Anterior cingulate cortex (tissue), 58 donors: ENCODE data around the gene QSOX1.

Source experiments
- DNase-seq, 58 donors: peaks; one replicate each; lab custom pipeline; 2025; lab: John Stamatoyannopoulos, UW

Gene QSOX1

GRCh38 chr1:180246579-180246978 lies 91.9 kb downstream of the QSOX1 start:
- DNase-seq, result no peak

DNA sequence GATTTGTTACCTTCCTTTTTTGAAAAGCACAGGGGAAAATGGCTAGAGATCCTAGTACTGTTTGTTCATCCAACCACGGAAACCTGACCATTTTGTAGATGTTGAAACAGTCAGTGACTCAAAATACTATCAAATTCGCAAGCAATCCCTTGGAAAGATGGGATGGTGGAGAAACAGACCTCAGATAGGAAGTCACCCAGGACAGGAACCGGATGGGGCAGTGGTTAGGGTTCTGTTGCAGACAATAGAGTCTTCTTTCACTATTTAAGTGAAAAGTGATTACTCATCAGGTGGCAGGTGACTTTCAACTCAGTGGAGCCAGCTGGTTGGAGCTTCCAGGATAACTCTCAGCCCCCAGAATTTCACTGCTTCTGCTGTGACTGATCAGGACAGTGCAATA lies 92.4 kb downstream of the QSOX1 start:
- DNase-seq, result no peak

GRCh38 chr1:180247580-180247979 lies 92.9 kb downstream of the QSOX1 start:
- DNase-seq, result no peak

DNA sequence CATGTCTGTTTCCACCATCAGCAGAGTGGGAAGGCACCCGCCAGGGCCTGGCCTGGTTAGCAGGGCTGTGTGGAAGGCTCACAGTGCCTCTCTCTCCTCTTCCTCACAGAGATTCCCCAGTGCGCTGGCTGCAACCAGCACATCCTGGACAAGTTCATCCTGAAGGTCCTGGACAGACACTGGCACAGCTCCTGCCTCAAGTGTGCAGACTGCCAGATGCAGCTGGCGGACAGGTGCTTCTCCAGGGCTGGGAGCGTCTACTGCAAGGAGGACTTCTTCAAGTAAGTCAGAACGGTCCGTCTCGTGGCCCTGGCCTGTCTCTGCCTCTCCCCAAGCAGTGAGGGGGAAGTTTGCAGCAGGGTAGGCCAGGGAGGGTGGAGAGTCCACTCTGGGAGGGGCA lies 93.5 kb downstream of the QSOX1 start:
- no peak for DNase-seq

- no peak for DNase-seq
Observed at GRCh38 chr1:180248731-180249681, 94.3 kb downstream of the QSOX1 start.

DNA sequence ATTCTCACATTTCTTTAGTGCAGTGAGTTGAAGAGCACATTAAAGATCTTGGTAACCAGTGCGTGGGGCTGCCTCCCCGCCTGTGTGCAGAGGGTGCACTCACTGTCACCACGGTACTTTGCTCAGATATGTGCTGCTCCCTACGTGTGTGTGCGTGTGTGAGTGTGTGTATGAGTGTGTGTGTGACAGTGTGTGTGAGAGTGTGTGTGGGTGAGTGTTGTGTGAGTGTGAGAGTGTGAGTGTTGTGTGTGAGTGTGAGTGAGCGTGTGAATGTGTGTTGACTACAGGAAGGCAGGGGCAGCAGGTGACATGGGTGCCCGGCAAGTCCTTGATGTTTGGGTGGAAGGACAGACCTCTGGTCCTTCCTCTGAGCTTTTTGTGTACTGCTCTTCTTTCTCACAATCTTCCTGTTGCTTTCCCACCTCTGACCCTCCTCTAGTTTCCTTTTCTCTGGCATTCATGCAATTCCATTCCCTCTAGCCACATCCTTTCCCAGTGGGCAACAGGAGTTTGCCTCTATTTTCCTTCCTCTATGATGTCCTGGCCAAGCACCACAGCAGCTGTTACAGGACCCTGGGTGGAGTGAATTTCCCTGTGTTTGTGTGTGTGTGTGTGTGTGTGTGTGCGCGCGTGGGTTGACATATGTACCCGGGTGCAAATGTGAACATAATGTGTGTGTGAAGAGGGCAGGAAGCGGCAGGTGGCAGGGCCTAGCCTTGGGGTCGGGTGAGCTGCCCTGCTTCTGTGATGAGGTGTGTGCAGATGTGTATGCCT lies 95.2 kb downstream of the QSOX1 start:
- no peak for DNase-seq

DNA sequence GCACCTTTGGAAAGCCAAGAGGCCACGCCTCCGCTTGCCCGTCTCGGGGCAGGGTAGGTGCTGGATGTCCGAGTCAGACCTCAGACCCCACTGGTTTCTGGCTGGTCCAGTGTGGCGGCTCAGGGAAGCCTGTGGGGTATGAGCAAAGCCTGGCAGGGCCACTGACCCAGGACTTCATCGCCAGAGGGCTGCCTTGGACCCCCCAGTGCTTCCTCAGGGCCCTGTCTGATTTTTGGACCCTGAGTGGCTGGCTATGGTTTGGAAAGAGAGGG lies 95.8 kb downstream of the QSOX1 start:
- no peak for DNase-seq

DNA sequence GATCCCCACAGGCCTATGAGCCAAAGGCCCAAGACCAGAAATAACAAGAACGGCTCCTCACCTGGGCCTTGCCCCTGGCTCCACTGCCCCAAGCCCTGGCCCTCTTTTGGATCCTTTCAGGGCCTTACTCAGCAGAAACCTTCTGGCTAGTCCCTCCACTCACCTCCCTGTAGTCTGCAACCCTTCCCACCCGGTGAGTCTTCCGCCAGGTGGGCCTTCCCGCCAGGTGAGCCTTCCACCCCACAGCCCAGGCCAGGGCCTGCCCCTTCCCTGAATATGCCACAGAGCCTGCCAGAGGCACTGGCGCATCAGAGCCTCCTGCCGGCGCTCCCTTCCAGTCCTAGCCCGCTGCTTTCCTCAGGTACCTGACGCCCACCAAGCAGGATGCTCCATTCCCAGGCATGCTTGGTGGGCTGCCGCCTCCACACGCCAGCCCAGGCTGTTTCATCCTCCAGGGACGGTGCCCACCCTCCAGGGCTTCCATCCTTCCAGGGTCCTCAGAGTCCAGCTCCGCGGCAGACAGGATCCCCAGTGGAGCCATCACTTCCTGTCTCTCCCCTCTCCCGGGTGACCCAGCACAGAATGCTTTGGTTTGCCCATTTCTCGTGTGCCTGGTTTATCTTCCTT lies 96.3 kb downstream of the QSOX1 start:
- no peak for DNase-seq

DNA sequence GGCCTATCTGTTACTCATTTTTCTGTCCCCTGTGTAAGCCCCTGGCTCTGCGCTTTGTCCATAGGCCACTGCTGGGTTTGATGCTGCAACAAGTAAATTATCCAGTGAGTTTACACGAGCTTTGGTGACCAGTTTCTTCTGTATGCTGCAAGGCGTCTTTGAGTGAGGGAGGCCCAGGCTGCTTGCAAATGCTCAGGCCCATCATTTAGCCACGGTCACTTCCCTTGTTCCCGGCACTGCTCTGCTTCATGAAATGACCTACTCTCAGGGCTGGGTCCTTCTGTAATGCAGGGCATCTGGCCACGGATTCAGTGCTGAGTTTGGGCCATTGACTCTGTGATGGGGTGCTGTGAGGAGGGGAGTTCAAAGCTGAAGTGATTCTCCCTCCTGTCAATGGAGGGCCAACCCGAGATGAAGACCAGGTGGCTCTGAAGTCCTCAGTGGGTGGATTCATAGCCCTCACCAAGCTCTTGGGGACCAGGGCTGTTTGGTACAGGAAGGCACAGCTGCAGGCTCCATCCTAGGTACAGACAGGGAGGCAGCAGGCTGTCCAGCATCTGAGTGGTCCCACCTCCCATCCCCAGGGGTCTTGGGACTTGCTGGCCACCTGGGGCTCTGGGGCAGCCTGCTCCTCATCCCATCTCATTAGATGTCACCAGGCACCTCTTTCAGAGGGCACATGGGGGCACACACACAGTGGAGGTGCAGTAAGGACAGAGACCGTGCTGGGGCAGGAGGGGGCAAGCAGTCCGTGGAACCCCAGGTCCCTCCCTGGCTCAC lies 97.0 kb downstream of the QSOX1 start:
- DNase-seq, result no peak

DNA sequence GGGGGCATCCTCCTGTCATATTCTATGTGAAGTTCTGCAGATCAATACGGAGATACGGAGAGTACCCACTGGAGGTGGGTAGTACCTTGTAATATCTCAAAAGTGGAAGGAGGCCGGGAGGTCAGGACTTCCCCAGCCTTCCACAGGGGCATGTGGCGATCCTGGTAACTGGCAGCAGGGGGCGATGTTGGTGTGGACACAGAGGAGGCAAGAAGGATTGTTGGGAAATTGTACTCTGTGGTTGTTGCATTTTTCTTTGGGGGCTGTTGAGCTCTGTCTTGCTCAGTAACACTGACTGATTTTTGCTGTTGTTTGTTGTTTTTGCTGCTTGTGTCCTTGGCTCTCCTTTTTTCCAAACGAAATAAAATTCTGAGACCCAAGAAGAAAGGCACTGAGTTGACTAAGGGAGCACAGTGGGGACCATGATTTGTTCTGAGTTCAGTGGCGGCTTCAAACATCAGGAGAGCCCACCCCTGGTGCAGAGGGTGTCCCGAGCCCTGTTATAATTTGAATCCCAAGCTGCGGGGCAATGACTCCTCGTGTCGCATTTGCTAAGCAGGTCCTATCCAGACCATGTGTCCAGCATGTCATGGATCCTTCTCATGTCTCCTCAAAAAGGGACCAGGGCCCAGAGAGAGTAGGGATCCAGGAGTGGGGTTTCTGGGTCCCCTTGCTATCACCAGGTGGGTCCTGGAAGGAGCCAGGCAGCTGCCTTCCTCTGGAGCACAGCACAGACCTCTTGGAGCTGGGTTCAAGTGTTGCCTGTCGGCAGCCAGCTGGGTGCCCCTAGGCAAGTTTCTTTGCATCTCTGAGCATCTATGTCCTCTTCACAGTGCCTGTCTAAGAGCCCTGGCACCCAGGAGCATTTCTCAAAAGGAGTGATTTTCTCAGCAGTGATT lies 98.2 kb downstream of the QSOX1 start:
- DNase-seq, result peak in 16 of 58 donors; percentile 2 to 34 (median 12)
